Upper lobe of left lung (tissue), 6 donors: ENCODE results near the gene SPAG16. TPM values are rescaled to one million over a fixed set of nuclear protein-coding genes. Genes with fewer than 3 reads are reported as not detected.
"Not testable (repeated sequence)": the region's sequence is repeated elsewhere in the genome, so short reads cannot be mapped to it uniquely, and the experiment has no call there.

Source experiments
- ATAC-seq, 2 donors: fragments of 200-7000 bp; cut with Tn5 transposase; one replicate each; pipeline ENCODE4 v1.9.1; 2022; ENCODE audit warnings: mild to moderate bottlenecking in 2 of 2, moderate library complexity in 2 of 2; ENCODE audit not compliant: low FRiP score in 2 of 2
- DNase-seq, 2 donors: peaks; one replicate each; pipeline ENCODE4 v3.0.0-alpha.2; 2019 to 2020
- H3K27ac ChIP-seq, 4 donors: fragments of 200-600 bp; sonication (generic); one replicate each; pipeline ENCODE4 v1.5.1; 2016 to 2019
- H3K27me3 ChIP-seq, 4 donors: fragments of 200-600 bp; sonication (generic); one replicate each; pipeline ENCODE4 v1.5.1; 2017 to 2019
- H3K36me3 ChIP-seq, 4 donors: fragments of 200-600 bp; sonication (generic); one replicate each; pipeline ENCODE4 v1.5.1; 2016 to 2019
- H3K4me1 ChIP-seq, 4 donors: fragments of 200-600 bp; sonication (generic); one replicate each; pipeline ENCODE4 v1.5.1; 2018 to 2019
- H3K4me3 ChIP-seq, 4 donors: fragments of 200-600 bp; sonication (generic); one replicate each; pipeline ENCODE4 v1.5.1; 2017 to 2019; ENCODE audit warnings: mild to moderate bottlenecking in 2 of 4, moderate library complexity in 1 of 4
- H3K9me3 ChIP-seq, 4 donors: fragments of 200-600 bp; sonication (generic); one replicate each; pipeline ENCODE4 v1.5.1; 2018 to 2019
- CTCF ChIP-seq, 6 experiments: fragments of 450-650 bp in 4 of 6; fragments of 200-600 bp in 2 of 6; sonication (generic) in 2 of 6; IDR thresholded peaks; one replicate each; pipeline ENCODE4 v1.5.1; 2016 to 2019; ENCODE audit warnings: antibody characterized with exemption in 6 of 6
- EP300 ChIP-seq, 4 donors: sonication (generic); formaldehyde crosslinking; IDR thresholded peaks; one replicate each; pipeline ENCODE4 v1.5.1; 2017; ENCODE audit warnings: antibody characterized with exemption in 4 of 4, control low read depth in 2 of 4
- POLR2A ChIP-seq, 4 donors: fragments of 450-650 bp; IDR thresholded peaks; one replicate each; pipeline ENCODE4 v1.5.1; 2016 to 2017; ENCODE audit warnings: antibody characterized with exemption in 4 of 4, mild to moderate bottlenecking in 2 of 4
- POLR2AphosphoS5 ChIP-seq, 2 donors: sonication (generic); formaldehyde crosslinking; IDR thresholded peaks; one replicate each; pipeline ENCODE4 v1.5.1; 2017; ENCODE audit warnings: antibody characterized with exemption in 2 of 2
- WGBS, 2 donors: methylation state at CpG; one replicate each; pipeline ENCODE4 v1.1.5; 2017 to 2018; 5-methylcytosine and 5-hydroxymethylcytosine counted together
- total RNA-seq, 6 donors: library from RNA; depleted of rRNA in 4 of 6; stranded (reverse); fragments of >200 nt in 4 of 6; gene quantifications; one replicate each; pipeline versions ENCODE4 v1.1.0 to v1.2.1, GENCODE V29; 2016 to 2021
- donor health status: DM: no; HTN: no; CAD: no; lungs with moderate emphysema.
- donor health status: DM: no; HTN: yes; CAD: no; lungs with severe emphysema.

SPAG16 gene
- total RNA-seq, 6 donors from 2014 or later = 9.7 to 65.0 (median 12.9) TPM

- no peak overlapping the region for H3K27ac ChIP-seq
- no peaks in the 10 kb centered on the region for H3K4me1 ChIP-seq
- H3K4me3 ChIP-seq = no peak overlapping the region
- no peaks in the 10 kb centered on the region for H3K27me3 ChIP-seq
- ATAC-seq (no peak), DNase-seq (no peak)
- WGBS, 2 donors = 61 to 79% methylated on average over 5 of the region's 5 CpGs
- TF ChIP-seq POLR2A (IDR thresholded peaks at IDR 0.05) (no peak), POLR2AphosphoS5 (IDR thresholded peaks at IDR 0.05) (no peak), CTCF (IDR thresholded peaks at IDR 0.05) (no peak), EP300 (IDR thresholded peaks at IDR 0.05) (no peak)
- H3K36me3 ChIP-seq = no peaks in the 10 kb centered on the region
- H3K9me3 ChIP-seq = no peaks in the 10 kb centered on the region
These were observed 768.0 kb downstream of the SPAG16 start for GRCh38 chr2:214052235-214052634.

DNA sequence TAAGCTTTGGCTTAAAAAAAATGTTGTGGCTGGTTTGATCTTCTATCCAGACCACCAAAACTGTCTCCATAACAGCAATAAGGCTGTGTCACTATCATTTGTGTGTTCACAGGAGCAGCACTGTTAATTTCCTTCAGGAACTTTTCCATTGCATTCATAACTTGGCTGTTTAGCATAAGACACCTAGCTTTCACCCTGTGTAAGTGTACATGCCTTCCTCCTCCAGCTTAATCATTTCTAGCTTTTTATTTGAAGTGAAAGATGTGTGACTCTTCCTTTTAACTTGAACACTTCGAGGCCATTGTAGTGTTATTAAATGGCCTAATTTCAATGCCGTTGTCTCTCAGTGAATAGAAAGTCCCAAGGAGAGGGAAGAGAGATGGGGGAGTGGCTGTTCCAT, 773.7 kb downstream of the SPAG16 start:
- 68 to 75% methylated on average over 2 of the region's 2 CpGs for WGBS, 2 donors
- Histone ChIP-seq H3K27ac (no peak overlapping the region), H3K4me3 (no peak overlapping the region), H3K9me3 (no peaks in the 10 kb centered on the region), H3K4me1 (no peaks in the 10 kb centered on the region), H3K36me3 (no peaks in the 10 kb centered on the region), H3K27me3 (no peaks in the 10 kb centered on the region)
- no peak for DNase-seq
- TF ChIP-seq EP300 (IDR thresholded peaks at IDR 0.05) = no peak
- TF ChIP-seq POLR2AphosphoS5 (IDR thresholded peaks at IDR 0.05) = no peak
- TF ChIP-seq CTCF (IDR thresholded peaks at IDR 0.05) = no peak
- TF ChIP-seq POLR2A (IDR thresholded peaks at IDR 0.05) = no peak
- no peak for ATAC-seq

DNA sequence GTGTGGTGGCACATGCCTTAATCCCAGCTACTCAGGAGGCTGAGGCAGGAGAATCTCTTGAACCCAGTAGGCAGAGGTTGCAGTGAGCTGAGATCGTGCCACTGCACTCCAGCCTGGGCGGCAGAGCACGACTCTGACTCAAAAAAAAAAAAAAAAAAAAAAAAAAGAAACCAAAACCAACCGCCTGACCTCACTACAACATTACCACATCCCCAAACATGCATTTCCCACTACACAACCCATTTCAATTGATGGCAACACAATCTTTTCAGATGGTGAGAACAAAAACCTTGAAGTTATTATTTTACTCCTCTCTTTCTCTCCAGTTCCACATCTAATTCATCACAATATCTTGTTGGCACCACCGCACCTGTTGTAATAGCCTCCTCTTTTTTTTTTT, 778.0 kb downstream of the SPAG16 start:
- not testable (repeated sequence) for ATAC-seq, H3K9me3 ChIP-seq, H3K36me3 ChIP-seq, DNase-seq, H3K4me3 ChIP-seq, H3K27ac ChIP-seq, H3K4me1 ChIP-seq, H3K27me3 ChIP-seq
- WGBS, 2 donors = 88 to 89% methylated on average over 5 of the region's 5 CpGs

- DNase-seq (no peak), ATAC-seq (no peak)
- H3K36me3 ChIP-seq = no peaks in the 10 kb centered on the region
- no peak for TF ChIP-seq EP300 (IDR thresholded peaks at IDR 0.05)
- no peak for TF ChIP-seq POLR2A (IDR thresholded peaks at IDR 0.05)
- no peak for TF ChIP-seq POLR2AphosphoS5 (IDR thresholded peaks at IDR 0.05)
- TF ChIP-seq CTCF (IDR thresholded peaks at IDR 0.05) = no peak
- H3K4me1 ChIP-seq = no peaks in the 10 kb centered on the region
- H3K27me3 ChIP-seq = no peaks in the 10 kb centered on the region
- H3K4me3 ChIP-seq = no peak overlapping the region
- WGBS, 2 donors = 76 to 89% methylated on average over 2 of the region's 2 CpGs
- no peaks in the 10 kb centered on the region for H3K9me3 ChIP-seq
- H3K27ac ChIP-seq = no peak overlapping the region
These were observed 780.2 kb downstream of the SPAG16 start for GRCh38 chr2:214064471-214064870.

GRCh38 chr2:214066862-214067261, 782.6 kb downstream of the SPAG16 start:
- Histone ChIP-seq H3K9me3 (no peaks in the 10 kb centered on the region), H3K4me3 (no peak overlapping the region), H3K27me3 (no peaks in the 10 kb centered on the region), H3K36me3 (no peaks in the 10 kb centered on the region), H3K27ac (no peak overlapping the region), H3K4me1 (no peaks in the 10 kb centered on the region)
- no peak for ATAC-seq
- WGBS, 2 donors = 68 to 73% methylated on average over 2 of the region's 2 CpGs
- TF ChIP-seq CTCF (IDR thresholded peaks at IDR 0.05) (no peak), POLR2AphosphoS5 (IDR thresholded peaks at IDR 0.05) (no peak), EP300 (IDR thresholded peaks at IDR 0.05) (no peak), POLR2A (IDR thresholded peaks at IDR 0.05) (no peak)
- no peak for DNase-seq
